MV-4-11 (cell line): ENCODE measurements around the gene FALEC.
A peak's percentile ranks its signal among the peaks of the same experiment; 100 is the strongest.

Source experiments
- DNase-seq: peaks from one replicate; lab custom pipeline; 2025; lab: John Stamatoyannopoulos, UW

Gene FALEC

GRCh38 chr1:150515328-150516049 is at the start of gene FALEC:
TSS of gene FALEC (plus strand) at chr1:150515752.
- peak; percentile 93 for DNase-seq

DNA sequence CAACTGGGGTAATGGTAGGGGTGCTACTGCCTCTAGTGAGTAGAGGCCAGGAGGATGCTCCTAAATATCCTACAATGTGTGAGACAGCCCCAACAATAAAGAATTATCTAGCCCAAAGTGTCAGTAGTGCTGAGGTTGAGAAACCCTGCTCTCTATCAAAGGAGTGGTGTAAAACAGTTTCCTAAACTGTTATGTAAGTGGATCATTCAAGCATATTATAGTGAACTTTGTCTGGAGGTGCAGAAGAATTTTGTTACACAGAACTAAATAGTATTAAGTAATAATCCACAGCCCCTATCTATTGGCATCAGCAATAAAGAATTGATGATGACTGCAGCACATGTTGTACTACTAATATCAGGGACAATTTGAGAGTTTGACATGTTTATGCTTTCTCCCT is 48.6 kb upstream of the FALEC start:
- no peak for DNase-seq

DNA sequence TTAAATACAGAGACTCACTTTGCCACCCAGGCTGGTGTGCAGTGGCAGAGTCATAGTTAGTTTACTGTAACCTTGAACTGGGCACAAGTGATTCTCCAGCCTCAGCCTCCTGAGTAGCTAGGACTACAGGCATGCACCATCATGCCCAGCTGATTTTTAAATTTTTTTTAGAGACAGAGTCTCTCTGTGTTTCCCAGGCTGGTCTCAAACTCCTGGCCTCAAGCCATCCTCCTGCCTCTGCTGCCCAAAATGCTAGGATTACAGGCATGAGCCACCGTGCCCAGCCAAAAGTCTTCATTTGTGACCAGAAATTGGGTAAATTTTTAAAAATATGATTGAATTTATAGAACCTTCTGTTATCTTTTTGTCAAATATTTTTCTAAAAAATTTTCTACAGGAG is 46.3 kb upstream of the FALEC start:
- no peak for DNase-seq

DNA sequence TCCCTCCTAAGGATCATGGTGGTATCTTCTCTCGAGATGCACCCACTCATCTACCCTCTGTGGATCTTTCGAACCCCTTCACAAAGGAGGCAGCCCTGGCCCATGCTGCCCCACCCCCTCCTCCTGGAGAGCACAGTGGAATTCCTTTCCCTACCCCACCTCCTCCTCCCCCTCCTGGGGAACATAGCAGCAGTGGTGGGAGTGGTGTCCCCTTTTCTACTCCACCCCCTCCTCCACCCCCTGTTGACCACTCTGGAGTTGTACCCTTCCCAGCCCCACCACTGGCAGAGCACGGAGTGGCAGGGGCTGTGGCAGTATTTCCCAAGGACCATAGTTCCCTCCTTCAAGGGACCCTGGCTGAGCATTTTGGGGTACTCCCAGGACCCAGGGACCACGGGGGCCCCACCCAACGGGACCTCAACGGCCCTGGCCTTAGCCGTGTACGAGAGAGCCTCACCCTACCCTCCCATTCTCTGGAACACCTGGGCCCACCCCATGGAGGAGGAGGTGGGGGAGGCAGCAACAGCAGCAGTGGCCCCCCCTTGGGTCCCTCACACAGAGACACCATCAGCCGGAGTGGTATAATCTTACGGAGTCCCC is 42.9 kb upstream of the FALEC start:
- DNase-seq = no peak

GRCh38 chr1:150473659-150474058 is 41.9 kb upstream of the FALEC start:
- DNase-seq = no peak

DNA sequence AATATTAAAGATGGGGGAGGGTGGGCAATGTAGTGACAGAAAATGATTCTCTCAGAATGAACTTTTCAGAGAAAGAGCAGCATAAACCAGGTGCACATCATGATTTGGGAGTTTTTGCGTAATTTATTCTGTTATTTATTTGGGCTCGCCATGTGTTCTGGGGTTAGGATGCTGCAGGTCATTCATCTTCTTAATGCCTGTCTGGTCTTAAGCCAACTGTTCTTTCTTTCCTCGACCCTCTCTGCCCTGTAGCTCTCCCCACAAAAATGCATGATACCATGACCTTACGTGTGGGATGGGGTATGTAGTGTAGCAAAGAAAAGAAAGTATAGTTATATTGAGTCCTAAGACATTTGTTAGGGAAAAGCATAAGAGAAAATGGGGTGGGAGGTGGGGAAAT is 40.7 kb upstream of the FALEC start:
- DNase-seq = no peak

GRCh38 chr1:150476754-150477153 is 38.8 kb upstream of the FALEC start:
- DNase-seq = no peak

- DNase-seq = no peak
These were observed 38.2 kb upstream of the FALEC start for GRCh38 chr1:150477320-150477719.

DNA sequence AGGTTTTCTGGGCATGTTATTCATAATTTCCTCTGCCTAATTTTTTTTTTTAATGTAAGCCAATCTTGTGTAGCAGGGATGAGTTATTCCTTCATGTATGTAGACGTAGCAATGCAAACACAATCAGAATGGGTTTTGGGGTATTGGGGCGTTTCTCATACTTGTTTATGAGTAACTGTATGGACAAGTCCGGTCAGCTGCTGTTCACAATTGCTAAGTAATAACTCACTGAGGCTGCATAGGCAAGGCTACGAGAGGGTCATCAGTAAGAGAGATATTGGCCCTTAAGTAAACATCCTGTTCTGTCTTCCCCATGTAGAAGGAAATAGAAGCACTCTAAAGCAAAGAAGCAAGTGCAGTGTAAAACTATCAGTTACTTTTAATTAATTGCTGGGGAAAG is 37.8 kb upstream of the FALEC start:
- DNase-seq = no peak

DNA sequence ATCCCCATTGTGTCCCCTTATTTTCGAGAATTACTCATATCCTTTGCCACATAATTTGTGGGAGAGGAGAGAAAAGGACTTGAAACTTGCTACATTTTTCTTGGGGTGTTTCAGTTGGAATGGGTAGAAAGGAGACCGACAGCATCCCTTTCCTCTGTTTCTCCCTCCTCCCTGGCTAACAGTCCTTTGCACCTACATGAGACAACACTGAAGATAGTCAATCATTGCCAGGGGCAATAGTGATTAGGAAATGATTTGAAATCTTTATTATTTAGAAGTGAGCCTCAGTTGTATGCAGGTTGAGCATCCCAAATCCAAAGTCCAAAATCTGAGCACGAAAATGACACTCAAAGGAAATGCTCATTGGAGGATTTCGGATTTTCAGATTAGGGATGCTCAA is 36.2 kb upstream of the FALEC start:
- no peak for DNase-seq

- no peak for DNase-seq
These were observed 35.6 kb upstream of the FALEC start for GRCh38 chr1:150479927-150480352.

- no peak for DNase-seq
These were observed 31.1 kb upstream of the FALEC start for GRCh38 chr1:150484431-150484830.

DNA sequence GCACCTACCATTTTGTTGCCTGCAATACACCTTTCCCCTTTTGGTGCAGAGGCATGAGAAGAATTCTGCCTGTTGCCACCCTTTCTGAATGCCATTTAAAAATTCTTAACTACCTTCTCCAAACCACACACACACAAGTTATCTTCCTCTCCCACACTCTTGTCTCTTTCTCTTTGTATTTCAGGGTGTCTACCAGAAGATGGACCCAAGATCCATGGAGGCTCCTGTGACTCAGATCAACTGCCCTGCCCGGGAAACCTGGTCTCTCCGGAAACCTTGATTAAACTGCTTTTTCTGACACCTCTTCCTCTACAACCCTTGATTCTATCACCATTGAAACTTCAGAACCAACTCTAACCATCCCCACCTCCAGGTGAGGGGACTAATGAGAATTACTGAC is 30.7 kb upstream of the FALEC start:
- no peak for DNase-seq

- peak; percentile 99 for DNase-seq
These were observed 28.4 kb upstream of the FALEC start, which contains the start of gene TARS2 for GRCh38 chr1:150486966-150487762. TSS of gene TARS2 (plus strand) at chr1:150487419. CDS start at chr1:150487451, 32 bp downstream.

- no peak for DNase-seq
These were observed 27.8 kb upstream of the FALEC start for GRCh38 chr1:150487763-150488115.

GRCh38 chr1:150493175-150493574 is 22.4 kb upstream of the FALEC start:
- DNase-seq = no peak

DNA sequence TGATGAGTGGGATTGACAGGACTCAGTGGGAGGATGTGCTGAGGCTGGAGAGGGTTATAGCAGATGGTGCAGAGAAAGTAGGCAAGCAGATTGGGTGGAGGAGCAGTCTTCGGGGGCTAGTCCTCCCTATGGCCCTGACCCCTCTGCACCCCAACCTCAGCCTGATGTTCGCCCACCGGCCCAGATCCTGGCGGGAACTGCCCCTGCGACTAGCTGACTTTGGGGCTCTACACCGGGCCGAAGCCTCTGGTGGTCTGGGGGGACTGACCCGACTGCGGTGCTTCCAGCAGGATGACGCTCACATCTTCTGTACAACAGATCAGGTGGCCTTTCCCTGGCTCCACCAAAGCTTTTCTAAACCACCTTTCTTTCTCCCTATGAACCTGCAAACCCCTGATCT is 17.2 kb upstream of the FALEC start:
- DNase-seq = no peak

- DNase-seq = no peak
These were observed 10.1 kb upstream of the FALEC start for GRCh38 chr1:150505431-150505830.

- peak; percentile 66 for DNase-seq
These were observed 7.4 kb upstream of the FALEC start, which contains the start of gene ECM1 for GRCh38 chr1:150507912-150508864. TSS of gene ECM1 (plus strand) at chr1:150508109. CDS start at chr1:150508210, 101 bp downstream.

GRCh38 chr1:150508982-150509381 is 6.6 kb upstream of the FALEC start:
- no peak for DNase-seq

GRCh38 chr1:150511551-150511950 is 4.0 kb upstream of the FALEC start:
- no peak for DNase-seq
